CD4-positive, alpha-beta T cell treated with Interleukin-1 beta for 1 hour (primary cell): ENCODE measurements around the gene CD48.
A peak's percentile ranks its signal among the peaks of the same experiment; 100 is the strongest.

Experiments
- DNase-seq, 2 donors: peaks; one replicate each; pipeline ENCODE4 v3.0.0-alpha.2; 2020 to 2022

Gene CD48

GRCh38 chr1:160651433-160652064 is 60.1 kb downstream of the CD48 start:
- DNase-seq = no peak

GRCh38 chr1:160647329-160647720 is 64.3 kb downstream of the CD48 start:
- no peak for DNase-seq

DNA sequence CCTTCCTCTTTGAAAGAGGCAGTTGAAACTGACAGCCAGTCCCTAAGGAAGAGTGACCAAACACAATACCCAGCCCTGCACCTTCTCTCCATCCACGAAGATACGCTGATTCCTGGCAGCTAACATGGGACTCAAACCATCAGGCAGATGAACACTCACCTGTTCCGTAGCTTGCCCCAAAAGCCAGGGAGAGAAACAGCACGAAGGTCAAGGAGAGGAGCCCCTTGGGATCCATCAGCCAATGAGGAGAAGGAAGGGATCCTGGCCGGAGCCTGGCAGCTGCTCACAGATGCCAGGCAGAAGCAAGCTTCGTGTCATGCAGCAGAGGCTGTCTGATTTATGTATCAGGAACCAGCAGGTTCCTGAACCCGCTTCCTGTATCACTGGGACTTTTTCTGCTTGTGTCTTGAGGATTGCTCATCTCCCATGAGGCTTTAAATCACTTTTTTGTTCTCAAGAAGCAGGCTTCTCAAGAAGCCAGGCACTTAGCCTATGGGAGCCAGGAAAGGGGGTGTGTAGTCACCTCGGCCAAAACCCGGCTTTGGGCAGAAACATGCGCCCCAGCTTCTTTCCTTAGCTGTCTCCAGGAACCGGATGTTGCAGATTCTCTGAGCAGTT is 64.8 kb downstream of the CD48 start, which contains the start of gene SLAMF1:
Gene SLAMF1 (minus strand): TSS at position 334 of the 618 bp plus-strand sequence. CDS start 99 bp downstream, at position 235.
- DNase-seq = peak; percentile 49 to 52

DNA sequence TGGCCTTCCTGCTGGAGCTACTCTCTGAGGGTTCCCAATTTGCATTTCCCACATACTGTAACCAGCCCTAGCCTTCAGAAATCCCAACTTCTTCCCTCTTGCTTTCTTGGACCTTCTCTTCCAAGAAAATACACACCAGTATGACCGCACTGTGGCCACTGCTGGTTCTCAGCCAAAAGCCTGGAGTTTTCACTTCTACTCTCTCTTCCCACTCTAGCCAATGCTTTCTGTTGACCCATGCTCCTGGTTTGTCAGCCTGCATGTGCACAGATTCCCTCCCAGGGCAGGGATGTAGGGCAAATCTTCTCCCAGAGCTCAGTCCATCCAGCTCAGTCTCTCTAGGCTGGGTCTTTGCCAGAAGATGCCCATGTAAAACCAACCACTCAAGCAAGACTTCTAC is 65.4 kb downstream of the CD48 start:
- DNase-seq = no peak

DNA sequence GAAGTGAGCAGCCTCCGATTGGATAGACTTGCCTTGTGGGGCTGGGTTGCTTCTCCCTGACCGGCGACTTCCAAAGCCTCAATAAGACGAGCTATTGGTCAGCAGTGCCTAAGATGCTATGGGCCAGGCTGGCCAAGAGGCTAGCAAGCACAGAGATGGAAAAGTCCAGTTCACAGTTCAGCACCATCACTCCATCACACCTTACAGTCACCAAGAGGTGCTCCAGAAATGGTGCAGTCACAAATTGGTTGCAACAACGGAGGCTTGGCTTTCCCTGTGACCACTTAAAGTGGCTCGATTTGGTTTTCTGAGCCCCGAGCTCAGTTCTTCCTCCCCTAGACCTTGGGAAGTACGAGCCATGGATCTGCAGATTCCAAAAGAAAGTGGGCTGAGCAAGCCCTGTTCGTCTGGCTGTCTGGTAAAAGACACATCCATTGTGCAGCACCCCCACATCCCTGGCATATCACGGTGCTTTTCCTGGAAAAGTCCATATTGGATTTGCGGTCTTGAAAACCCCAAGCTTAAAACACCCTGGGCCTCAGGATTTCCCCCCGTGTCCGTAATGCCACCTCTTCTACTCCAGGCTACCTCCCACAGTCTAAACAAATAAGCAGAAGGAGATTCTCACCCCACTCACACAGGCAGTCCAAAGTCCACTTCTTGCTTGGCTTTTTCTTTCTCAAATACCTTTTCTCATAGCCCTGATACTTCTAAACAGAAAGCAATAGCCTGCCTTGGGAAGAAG is 66.1 kb downstream of the CD48 start:
- DNase-seq = no peak

DNA sequence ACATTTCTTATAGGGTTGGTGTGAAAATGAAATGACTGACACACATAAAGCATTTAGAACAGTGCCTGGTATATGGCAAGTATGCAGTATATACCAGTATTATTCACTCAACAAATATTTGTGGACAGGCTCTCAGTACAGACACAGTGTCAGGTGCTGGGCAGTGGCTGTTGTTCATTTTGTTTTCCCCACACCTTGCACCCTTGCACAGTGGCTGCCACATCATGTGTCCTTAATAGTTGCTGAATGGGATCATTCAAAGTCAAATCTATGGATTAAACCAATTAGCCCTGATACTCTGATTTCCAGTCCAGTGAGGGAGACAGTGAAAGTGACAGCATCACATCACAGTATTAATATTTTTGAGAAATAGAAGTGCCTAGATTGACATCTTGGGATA is 67.2 kb downstream of the CD48 start:
- DNase-seq = no peak

- DNase-seq = no peak
Measured at GRCh38 chr1:160643138-160643537, 68.5 kb downstream of the CD48 start.

DNA sequence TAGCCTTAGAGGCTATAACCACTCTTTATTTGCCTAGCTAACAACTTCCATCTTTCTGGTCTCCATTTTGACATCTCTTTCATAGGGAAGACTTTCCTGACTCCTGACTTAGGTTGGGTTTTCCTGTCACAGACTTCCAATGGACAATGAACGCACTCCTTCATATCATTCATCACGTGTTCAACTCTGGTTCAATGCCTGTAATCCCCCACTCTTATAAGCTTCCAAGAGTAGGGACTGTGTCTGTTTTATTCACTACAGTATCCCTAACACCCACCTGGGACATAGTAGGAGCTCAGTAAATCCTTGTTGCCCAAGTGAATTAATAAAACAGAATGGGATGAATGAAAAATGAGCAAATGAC is 69.4 kb downstream of the CD48 start:
- DNase-seq = no peak

DNA sequence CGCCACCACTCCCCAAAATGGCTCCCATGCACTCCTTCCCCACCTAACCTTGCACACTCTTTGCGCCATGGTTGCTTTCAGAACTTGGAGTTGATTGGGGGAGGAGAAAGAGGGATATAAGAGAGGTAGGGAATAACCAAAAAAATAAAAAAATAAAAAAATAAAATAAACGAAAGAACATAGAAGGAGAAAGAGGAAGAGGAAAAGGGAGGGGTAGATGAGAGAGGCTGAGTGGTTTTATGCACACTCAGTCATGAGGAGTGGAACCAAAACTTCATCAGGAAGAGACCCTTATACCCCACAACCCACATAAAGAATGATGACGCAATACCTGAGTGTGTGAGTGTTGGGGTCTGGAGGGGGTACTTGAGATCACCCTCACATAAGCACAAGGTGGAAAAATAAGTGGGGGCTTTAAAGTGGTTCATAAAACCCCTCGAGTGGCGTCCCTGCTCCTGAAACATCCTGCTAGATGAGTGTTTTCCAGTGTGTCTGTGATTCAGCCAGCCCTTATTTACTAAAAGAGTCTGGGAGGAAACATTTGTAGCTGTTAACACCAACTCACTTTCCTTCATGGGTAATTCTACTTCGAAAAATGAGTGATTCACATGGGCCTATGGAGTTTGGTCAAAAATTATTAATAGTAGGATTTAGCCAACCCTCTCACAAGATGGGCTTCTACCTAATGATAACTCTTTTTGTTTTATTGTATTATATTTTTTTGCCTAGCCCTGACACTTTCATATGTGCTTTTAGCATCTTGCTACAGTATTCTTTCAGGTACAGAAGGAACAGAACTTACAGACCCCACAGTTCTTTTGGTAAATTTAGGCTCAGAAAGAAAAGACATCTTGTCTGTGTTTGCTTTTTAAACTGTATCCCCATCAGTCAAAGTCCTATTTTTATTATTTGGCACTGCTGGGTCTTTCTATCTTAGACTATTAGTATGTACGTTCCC is 70.0 kb downstream of the CD48 start:
- DNase-seq = no peak

DNA sequence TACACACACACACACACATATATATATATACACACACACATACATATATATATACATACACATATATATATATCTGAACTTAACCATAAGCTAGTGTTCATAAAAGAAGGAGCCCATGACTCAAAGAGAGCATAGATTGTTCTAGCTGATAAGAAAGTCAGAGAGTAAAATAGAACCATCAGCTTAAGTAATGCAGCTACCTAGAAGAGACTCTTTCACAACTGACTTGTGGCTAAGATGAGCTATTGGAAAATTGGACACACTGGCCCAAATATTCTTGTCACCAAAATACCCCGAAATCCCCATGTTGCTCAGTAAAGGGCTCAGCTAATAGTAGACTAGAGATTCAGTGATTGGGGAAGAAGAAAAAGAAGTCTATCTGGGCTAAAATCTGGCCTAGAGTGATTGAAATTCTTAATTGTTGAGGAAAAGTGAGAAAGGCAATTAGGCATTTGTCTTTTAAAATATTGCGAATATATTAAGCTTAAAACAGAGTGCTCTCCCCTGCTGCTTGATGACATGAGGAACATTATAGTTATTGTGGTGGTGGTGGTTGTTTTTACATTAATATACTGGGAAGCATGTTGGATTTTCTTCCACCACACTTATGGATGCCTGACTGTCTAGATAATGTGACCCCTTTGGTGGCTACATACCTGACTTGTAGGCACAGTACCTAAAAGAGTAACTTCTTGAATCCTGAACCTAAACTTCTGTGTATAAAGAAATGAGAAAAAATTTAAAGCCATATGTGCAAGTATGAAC is 71.1 kb downstream of the CD48 start:
- peak in 1 of 2 donors; percentile 57 for DNase-seq

DNA sequence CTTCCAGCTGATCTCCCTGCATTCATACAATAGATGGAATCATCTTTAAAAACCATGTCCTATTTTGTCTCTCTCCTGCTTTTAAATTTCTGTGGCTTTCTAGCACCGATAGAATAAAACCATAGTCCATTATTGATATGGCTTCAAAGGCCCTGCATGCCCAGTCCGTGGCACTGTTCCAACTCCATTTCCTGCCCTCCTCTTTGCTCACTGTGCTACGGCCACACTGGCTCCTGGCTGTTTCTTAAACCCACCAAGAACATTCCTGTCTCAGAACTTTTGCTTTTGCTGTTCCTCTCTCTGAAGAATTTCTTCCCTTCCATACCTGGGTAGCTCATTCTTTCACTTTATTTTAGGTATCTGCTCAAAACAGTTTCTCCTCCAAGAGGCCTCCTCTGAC is 72.0 kb downstream of the CD48 start:
- no peak for DNase-seq

- DNase-seq = no peak
Measured at GRCh38 chr1:160638926-160639325, 72.7 kb downstream of the CD48 start.

DNA sequence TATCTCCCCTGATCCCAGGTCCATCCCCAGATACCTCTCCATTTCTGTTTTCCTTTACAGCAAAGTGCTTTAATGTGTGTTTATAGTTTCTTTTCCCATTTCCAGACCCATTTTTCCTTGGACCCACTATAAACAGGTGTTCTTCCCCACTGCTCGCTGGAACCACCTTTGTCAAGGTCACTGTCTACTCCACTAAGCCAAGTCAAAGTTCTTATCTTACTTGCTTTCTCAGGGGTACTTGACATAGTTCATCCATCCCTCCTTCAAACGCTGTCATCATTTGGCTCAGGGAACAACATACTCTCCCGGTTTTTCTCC is 73.1 kb downstream of the CD48 start:
- DNase-seq = no peak

DNA sequence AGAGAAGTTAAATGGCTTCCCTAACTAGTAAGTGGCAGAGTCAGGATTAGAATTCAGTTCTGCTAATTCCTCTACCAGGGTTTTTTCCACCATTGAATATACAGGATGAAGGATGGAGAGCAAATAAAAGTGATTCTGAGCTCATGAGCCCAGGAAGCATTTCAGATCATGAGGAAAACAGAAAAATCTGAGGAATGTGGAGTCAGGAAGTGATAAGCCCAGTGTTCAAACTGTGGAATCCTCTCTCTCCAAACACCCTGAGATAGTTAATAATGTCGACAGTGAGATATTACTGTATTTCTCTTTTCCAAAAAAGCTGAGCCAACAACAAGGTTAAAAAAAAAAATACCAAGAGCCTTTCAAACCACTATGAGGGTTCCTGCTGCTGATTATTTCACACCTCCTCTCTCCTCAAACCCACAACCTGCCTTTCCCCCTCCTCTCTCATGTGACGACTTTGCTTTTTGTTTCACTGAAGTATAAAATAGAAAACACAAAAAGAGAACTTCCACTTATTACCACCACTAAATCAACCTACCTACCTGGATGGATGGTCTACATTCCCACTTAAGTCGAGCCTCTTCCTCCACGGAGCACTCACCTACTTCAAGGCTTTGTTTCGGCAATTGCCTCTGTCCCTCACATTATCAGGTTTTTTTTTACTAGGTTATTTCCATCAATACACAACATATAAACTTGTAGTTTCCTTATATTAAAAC is 73.6 kb downstream of the CD48 start:
- peak; percentile 58 to 81 for DNase-seq

- DNase-seq = no peak
Measured at GRCh38 chr1:160637065-160637464, 74.6 kb downstream of the CD48 start.

- no peak for DNase-seq
Measured at GRCh38 chr1:160636547-160636946, 75.1 kb downstream of the CD48 start.

GRCh38 chr1:160636076-160636475 is 75.5 kb downstream of the CD48 start:
- DNase-seq = no peak

GRCh38 chr1:160634543-160635491 is 76.8 kb downstream of the CD48 start:
- DNase-seq = no peak

DNA sequence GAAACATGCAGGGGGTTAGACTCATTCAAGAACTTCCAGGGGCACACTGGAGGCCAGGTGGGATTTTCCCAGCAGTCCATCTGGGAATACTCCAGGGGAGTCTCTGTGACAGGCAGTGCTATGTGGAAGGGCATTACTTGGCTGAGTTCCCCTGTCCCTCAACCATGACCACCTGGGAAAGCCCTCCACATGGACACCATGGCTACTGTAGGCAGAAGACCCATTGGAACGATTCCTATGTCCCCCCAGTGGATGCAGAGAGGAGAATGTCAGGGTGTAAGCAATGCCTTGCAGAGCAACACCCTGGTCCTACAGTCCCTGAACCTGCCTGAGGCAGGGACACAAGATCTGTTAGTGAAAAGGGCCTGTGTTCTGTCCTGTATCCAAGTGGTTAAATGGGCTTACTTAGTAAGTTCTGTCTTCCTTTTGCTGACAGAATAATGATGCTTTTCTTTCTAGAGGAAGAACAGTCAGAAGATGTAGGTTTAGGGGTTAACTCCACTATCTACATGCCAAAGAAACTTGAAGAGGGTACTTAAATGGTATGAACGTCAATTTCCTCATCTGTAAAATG is 78.2 kb downstream of the CD48 start:
- DNase-seq = no peak

DNA sequence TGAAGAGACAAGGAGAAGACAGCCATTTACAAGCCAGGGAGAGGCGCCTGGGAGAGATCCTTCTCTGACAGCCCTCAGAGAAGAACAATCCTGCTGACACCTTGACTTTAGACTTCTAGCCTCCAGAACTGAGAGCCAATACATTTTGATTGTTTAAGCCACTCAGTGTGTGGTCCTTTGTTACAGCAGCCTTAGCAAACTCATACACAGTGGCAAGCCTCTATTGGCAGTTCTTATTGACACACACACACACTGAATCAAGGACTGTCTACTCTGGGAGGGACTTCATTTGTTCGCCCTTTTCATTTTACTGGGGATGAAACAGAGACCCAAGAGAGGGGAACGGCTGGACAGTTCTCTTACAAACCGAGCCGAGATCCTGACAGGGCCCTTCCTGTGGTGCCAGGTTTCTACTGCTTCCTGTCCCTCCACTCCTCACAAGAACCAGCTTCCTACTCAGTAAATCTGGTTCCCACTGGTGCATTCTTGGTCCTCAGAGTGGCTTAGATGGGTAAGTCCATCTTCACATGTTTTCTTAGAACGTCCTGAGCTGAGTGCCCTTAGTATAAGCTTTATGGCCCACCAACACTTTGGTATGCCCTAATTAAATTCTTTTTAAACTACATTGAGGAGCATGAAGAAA is 79.5 kb downstream of the CD48 start:
- no peak for DNase-seq
